Erythroblast (primary cell): ENCODE results near the gene ST7.

Experiments used
- GATA1 ChIP-seq: IDR thresholded peaks from 2 replicates; pipeline ENCODE4 v1.6.1; 2011; ENCODE audit warnings: low read depth, mild to moderate bottlenecking, control low read depth, low read length, moderate library complexity
- POLR2A ChIP-seq: IDR thresholded peaks from 2 replicates; pipeline ENCODE4 v1.6.1; 2011; ENCODE audit warnings: mild to moderate bottlenecking, low read length

- TF ChIP-seq POLR2A (no peak), GATA1 (no peak)
These were observed 143.0 kb downstream of the ST7 start for GRCh38 chr7:117096330-117096729.
